Hepatocyte (in vitro differentiated cells): ENCODE measurements around the gene LHX6. TPM values are rescaled to one million over a fixed set of nuclear protein-coding genes. Genes with fewer than 3 reads are reported as not detected.

ENCODE experiments used
- DNase-seq: peaks from one replicate; pipeline ENCODE4 v3.0.0-alpha.2; 2016; ENCODE audit warnings: low spot score
- H2AFZ ChIP-seq: fragments of 200-600 bp; sonication (generic); 2 replicates; pipeline ENCODE4 v1.6.0; 2016; ENCODE audit warnings: antibody characterized with exemption, mild to moderate bottlenecking
- H3K27ac ChIP-seq: fragments of 200-600 bp; sonication (generic); 2 replicates; pipeline ENCODE4 v1.5.1; 2016; ENCODE audit warnings: mild to moderate bottlenecking
- H3K27me3 ChIP-seq: fragments of 200-600 bp; sonication (generic); 2 replicates; pipeline ENCODE4 v1.6.1; 2016
- H3K36me3 ChIP-seq: fragments of 200-600 bp; sonication (generic); replicated peaks from 2 replicates; pipeline ENCODE4 v1.5.1; 2016; ENCODE audit warnings: low read depth; ENCODE audit not compliant: insufficient read depth
- H3K4me1 ChIP-seq: fragments of 200-600 bp; sonication (generic); 2 replicates; pipeline ENCODE4 v1.5.1; 2016; ENCODE audit warnings: mild to moderate bottlenecking, moderate library complexity; ENCODE audit not compliant: insufficient read depth
- H3K4me2 ChIP-seq: fragments of 200-600 bp; sonication (generic); 2 replicates; pipeline ENCODE4 v1.6.0; 2016
- H3K4me3 ChIP-seq: fragments of 200-600 bp; sonication (generic); 2 replicates; pipeline ENCODE4 v1.5.1; 2016; ENCODE audit warnings: mild to moderate bottlenecking
- H3K79me2 ChIP-seq: fragments of 200-600 bp; sonication (generic); 2 replicates; pipeline ENCODE4 v1.6.0; 2017; ENCODE audit warnings: mild to moderate bottlenecking
- H3K9me2 ChIP-seq: fragments of 200-600 bp; sonication (generic); replicated peaks from 2 replicates; pipeline ENCODE4 v1.6.0; 2017; ENCODE audit warnings: mild to moderate bottlenecking; ENCODE audit not compliant: insufficient read depth
- H3K9me3 ChIP-seq: fragments of 200-600 bp; sonication (generic); 2 replicates; pipeline ENCODE4 v1.5.1; 2016; ENCODE audit warnings: low read depth, mild to moderate bottlenecking
- H4K20me1 ChIP-seq: fragments of 200-600 bp; sonication (generic); 2 replicates; pipeline ENCODE4 v1.6.0; 2016; ENCODE audit warnings: mild to moderate bottlenecking; ENCODE audit not compliant: insufficient read depth, poor library complexity, severe bottlenecking
- EZH2 ChIP-seq: fragments of 200-600 bp; sonication (generic); IDR thresholded peaks from 2 replicates; pipeline ENCODE4 v1.6.1; 2016; ENCODE audit warnings: antibody characterized with exemption, mild to moderate bottlenecking, borderline replicate concordance
- EZH2phosphoT487 ChIP-seq: fragments of 200-600 bp; sonication (generic); IDR thresholded peaks from one replicate; pipeline ENCODE4 v1.6.1; 2018; ENCODE audit warnings: antibody characterized with exemption, mild to moderate bottlenecking, low read depth, moderate library complexity; ENCODE audit not compliant: unreplicated experiment, severe bottlenecking
- WGBS: methylation state at CpG from one replicate; pipeline ENCODE4 v1.1.6; 2016; ENCODE audit warnings: low lambda C conversion rate; ENCODE audit errors: missing lambda C conversion rate; 5-methylcytosine and 5-hydroxymethylcytosine counted together
- polyA plus RNA-seq: library from polyadenylated mRNA; unstranded; fragments of >200 nt; fragmentation: Nextera tagmentation; extraction: Ambion mirVana; gene quantifications from 2 replicates; pipeline ENCODE4 v1.2.1, GENCODE V29; 2016
- total RNA-seq: library from RNA; depleted of rRNA; stranded (reverse); fragments of >200 nt; gene quantifications from 2 replicates; pipeline ENCODE4 v1.2.3, GENCODE V29; 2014
- TF ChIP-seq, protein P1 (sequence below): fragments of 200-600 bp; sonication (generic); IDR thresholded peaks from 2 replicates; pipeline ENCODE4 v1.5.1; 2016; ENCODE audit warnings: antibody characterized with exemption, mild to moderate bottlenecking; ENCODE audit not compliant: poor library complexity

LHX6 gene
- total RNA-seq (0.10 and 0.16 TPM in 2 replicates), polyA plus RNA-seq (0.39 TPM in 1 of 2 replicates, not detected in the other)

DNA sequence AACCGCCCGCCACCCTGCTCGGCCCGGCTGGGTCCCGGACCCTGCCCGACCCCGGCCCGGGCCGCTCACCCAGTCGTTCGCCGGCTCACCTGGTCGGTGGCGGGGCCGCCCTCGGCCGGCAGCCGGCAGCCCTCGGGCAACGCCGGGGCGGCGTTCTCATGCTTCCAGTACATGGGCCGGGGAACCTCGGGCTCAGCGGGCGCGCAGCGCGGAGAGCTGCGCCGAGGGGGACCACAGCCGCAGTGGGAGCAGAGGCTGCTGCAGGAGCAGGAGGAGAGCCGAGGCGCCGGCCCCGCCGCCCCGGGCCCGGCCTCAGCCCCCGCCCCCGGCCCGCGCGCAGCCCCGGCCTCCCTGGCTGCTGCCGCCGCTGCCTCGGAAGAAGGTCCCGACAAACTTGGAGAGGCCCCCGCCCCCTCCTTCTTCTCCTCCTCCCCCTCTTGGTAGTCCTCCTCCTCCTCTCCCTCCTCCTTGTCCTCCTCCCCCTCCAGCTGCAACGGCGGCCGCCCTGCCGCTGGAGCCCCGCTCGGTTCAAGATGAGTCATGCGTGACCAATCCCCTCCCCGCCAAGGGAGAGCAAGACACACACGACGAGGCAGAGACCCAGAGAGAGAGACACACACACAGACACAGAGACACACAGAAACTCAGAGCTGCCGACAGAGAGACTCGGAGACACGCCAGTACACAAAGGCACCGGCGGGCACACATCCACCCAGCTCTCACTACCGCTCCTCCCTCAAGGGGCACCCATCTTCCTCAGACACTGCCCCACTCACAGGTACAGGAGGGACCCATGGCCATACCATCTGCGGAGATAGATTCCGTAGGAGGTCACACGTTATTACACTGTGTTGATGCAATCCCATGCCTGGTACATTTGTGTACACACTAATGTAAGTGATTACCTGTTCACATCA, at the start of gene LHX6:
TSS of gene LHX6 (minus strand) at position 390 of the 917 bp plus-strand sequence. CDS start at position 173, 217 bp downstream.
- H3K4me1 ChIP-seq = peaks cover 15% of the 10 kb centered on the region
- no peaks in the 10 kb centered on the region for H3K9me3 ChIP-seq
- H3K9me2 ChIP-seq = no peaks in the 10 kb centered on the region
- peak within 1 kb of the TSS; percentile 43 for H2AFZ ChIP-seq
- peak within 1 kb of the TSS; percentile 95 for H3K4me2 ChIP-seq
- H3K27ac ChIP-seq = no peak within 1 kb of the TSS
- DNase-seq = no peak
- H3K79me2 ChIP-seq = no peaks in the 10 kb centered on the region
- no peaks in the 10 kb centered on the region for H3K36me3 ChIP-seq
- 8% methylated on average over 35 of the region's 70 CpGs for WGBS
- TF ChIP-seq EZH2phosphoT487 (peak; percentile 79), EZH2 (peak; percentile 83)
- TF ChIP-seq, protein P1, sequence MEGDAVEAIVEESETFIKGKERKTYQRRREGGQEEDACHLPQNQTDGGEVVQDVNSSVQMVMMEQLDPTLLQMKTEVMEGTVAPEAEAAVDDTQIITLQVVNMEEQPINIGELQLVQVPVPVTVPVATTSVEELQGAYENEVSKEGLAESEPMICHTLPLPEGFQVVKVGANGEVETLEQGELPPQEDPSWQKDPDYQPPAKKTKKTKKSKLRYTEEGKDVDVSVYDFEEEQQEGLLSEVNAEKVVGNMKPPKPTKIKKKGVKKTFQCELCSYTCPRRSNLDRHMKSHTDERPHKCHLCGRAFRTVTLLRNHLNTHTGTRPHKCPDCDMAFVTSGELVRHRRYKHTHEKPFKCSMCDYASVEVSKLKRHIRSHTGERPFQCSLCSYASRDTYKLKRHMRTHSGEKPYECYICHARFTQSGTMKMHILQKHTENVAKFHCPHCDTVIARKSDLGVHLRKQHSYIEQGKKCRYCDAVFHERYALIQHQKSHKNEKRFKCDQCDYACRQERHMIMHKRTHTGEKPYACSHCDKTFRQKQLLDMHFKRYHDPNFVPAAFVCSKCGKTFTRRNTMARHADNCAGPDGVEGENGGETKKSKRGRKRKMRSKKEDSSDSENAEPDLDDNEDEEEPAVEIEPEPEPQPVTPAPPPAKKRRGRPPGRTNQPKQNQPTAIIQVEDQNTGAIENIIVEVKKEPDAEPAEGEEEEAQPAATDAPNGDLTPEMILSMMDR = no peak
- H4K20me1 ChIP-seq = no peaks in the 10 kb centered on the region
- H3K4me3 ChIP-seq = peak within 1 kb of the TSS; percentile 42
- peaks cover 95% of the 10 kb centered on the region for H3K27me3 ChIP-seq

DNA sequence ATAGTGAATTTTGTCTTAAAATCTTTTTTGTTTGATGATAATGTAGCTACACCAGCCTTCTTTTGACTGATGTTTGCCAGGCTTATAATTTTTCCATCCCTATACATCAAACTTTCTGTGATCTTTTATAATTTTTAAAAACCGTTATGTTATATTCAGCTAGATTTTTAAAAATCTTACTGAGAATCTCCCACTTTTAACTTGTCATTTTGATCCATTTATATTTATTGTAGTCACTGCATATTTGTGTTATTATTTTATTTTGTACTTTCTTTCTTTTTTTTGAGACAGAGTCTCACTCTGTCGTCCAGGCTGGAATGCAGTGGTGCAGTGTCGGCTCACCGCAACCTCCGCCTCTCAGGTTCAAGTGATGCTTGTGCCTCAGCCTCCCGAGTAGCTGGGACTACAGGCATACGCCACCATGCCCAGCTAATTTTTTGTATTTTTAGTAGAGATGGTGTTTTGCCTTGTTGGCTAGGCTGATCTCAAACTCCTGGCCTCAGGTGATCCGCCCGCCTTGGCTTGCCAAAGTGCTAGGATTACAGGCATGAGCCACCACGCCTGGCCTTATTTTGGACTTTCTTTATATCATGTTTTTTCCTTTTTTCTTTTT, 48.6 kb upstream of the LHX6 start:
- H3K4me2 ChIP-seq = no peak overlapping the region
- H3K9me3 ChIP-seq = no peaks in the 10 kb centered on the region
- H2AFZ ChIP-seq = no peak overlapping the region
- no peaks in the 10 kb centered on the region for H3K36me3 ChIP-seq
- H4K20me1 ChIP-seq = no peaks in the 10 kb centered on the region
- H3K27ac ChIP-seq = no peak overlapping the region
- H3K4me1 ChIP-seq = no peaks in the 10 kb centered on the region
- TF ChIP-seq, protein P1 = no peak
- TF ChIP-seq EZH2phosphoT487 (no peak), EZH2 (no peak)
- H3K27me3 ChIP-seq = no peaks in the 10 kb centered on the region
- H3K79me2 ChIP-seq = peaks cover 67% of the 10 kb centered on the region
- 99% methylated on average over 10 of the region's 10 CpGs for WGBS
- DNase-seq = no peak
- H3K4me3 ChIP-seq = no peak overlapping the region
- no peaks in the 10 kb centered on the region for H3K9me2 ChIP-seq

DNA sequence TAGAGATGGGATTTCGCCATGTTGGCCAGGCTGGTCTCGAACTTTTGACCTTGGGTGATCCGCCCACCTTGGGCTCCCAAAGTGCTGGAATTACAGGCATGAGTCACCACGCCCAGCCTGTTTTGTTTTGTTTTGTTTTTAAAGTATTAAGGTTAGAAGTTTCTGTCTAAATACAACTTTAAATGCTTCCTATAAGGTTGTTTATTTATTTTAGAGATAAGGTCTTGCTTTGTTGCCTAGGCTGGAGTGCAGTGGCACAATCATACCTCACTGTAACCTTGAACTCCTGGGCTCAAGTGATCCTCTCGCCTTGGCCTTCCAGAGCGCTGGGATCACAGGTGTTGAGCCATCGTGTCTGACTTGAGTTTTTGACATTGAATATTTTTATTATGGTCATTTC, 47.3 kb upstream of the LHX6 start:
- no peak for TF ChIP-seq EZH2phosphoT487
- TF ChIP-seq, protein P1 = no peak
- no peak for TF ChIP-seq EZH2
- Histone ChIP-seq H3K79me2 (peaks cover 71% of the 10 kb centered on the region), H3K36me3 (no peaks in the 10 kb centered on the region)

More for the DNA sequence above, 47.3 kb upstream of the LHX6 start:
- DNase-seq = no peak
- Histone ChIP-seq H3K27me3 (no peaks in the 10 kb centered on the region), H3K27ac (no peak overlapping the region), H3K9me3 (no peaks in the 10 kb centered on the region), H4K20me1 (no peaks in the 10 kb centered on the region), H3K4me1 (no peaks in the 10 kb centered on the region), H2AFZ (no peak overlapping the region), H3K9me2 (no peaks in the 10 kb centered on the region), H3K4me2 (no peak overlapping the region), H3K4me3 (no peak overlapping the region)
- WGBS = 97% methylated on average over 7 of the region's 7 CpGs
